NCI-H82 treated with DMSO at 0.1 percent for 48 hours (cell line): Measurements from ENCODE around the gene PPAT.
A peak's percentile ranks its signal among the peaks of the same experiment; 100 is the strongest.
"Not testable (repeated sequence)": the region's sequence is repeated elsewhere in the genome, so short reads cannot be mapped to it uniquely, and the experiment has no call there.

Experiments used
- DNase-seq: peaks from one replicate; lab custom pipeline; 2025; ENCODE audit not compliant: unreplicated experiment; lab: John Stamatoyannopoulos, UW

Gene PPAT

GRCh38 chr4:56435140-56435926 lies at the start of gene PPAT:
PPAT (minus strand) TSS chr4:56435615; CDS start chr4:56435477, 138 bp downstream.
- DNase-seq: peak; percentile 89

DNA sequence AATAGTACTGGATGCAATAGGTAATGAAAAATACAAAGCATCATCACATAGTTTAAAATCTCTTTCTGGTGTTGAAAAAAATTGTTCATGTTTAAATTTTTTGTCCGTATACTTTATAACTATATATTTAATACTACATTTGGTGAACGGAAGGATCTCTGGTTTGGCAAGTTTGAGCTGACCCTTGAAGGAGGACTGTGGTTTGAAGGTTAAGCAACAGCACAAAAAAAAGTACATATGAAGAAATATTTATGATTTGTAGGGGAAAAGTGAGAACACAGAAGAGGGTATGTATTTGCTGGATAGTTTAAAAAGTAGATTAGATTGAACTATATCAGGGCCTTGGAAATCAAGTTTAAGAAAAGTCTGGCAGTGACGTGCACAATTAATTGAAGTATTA lies 45.3 kb upstream of the PPAT start:
- DNase-seq: no peak

GRCh38 chr4:56477192-56477702 lies 41.8 kb upstream of the PPAT start:
- DNase-seq: no peak

GRCh38 chr4:56475917-56476316 lies 40.5 kb upstream of the PPAT start:
- no peak for DNase-seq

DNA sequence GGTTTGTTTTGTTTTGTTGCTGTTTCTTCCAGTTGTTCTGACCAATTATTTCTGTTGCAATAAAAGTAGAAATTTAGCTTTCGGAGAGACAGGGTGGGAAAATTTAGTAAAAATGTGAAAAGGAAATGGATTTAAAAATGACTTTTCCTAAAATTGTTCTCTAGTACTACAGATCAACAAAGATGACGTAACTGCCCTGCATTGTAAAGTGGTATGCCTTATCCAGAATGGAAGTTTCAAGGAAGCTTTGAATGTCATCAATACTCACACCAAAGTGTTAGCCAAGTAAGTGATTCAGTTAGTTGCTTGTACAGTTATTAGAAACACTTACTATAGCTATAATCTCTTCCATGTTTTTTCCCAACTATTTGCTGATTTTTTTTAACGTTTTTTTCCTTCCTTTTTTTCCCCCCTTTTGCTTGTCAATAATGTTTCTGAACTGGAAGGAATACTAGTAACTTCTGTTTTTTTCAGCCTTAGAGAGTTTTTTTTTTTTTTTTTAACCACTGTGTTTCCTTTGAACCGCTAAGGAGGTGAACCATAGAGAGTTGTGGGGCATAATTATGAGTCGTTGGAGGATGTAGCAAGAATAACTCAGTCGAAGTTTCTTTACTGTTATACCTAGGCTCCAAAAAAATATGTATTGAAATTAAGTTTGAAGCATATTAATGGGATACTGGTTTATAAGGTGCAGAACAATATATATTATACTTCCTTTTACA lies 34.2 kb upstream of the PPAT start:
- DNase-seq: no peak

DNA sequence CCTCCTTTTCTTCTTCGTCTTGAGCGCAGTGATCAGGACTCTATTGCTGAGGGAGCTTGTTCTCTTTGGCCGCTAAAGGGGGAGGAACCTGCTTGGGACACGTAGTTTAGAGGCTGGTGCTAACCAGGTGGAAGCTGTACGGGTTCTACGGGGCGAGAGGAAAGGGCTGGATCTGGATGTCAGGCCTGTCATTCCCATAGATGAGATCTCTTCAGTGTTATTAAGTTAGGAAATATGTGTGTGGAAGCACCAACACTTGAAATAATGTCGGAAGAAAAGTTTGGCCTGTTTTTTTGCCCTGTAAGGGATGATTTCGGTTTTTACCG lies 32.6 kb upstream of the PPAT start:
- DNase-seq: no peak

DNA sequence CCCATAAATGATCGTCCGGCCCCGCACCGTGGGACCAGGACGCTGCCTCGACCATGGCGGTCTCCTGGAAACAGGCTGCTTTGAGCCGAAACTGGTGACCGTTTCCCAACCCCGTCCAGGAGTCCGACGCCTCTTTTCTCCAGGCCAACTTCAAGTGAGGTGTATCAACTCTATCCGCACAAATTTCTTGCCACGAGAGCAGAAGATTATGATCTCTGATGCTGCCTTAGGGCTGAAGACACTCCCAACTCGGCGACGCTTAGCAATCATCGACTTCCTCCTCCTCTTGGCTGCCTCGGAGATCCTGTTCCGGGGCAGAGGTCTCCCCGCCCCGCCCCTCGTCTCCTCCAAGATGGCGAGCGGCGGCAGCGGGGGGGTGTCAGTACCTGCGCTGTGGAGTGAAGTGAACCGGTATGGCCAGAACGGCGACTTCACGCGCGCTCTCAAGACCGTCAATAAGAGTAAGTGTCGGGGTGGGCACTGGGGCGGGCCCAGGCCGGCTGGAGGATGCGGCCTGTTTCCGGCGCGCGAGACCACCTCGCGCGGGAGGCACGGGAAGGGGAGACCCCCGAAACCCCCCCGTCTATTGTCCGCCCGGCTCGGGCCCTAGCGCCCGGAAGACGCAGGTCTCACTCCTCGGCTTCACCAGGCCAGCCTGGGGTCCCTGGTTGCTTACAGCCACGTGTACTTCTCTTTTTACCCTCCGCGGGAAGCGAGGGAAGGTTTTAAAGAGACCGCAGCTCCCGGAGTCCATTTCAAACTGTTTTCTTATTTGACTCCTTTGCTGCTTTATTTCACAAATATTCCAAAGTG lies 32.1 kb upstream of the PPAT start, which contains the start of gene SRP72:
SRP72 (plus strand) TSS at position 334 of the 813 bp plus-strand sequence; CDS start at position 353, 19 bp downstream.
- DNase-seq: peak; percentile 58

GRCh38 chr4:56466910-56467283 lies 31.5 kb upstream of the PPAT start:
- no peak for DNase-seq

GRCh38 chr4:56466296-56466761 lies 30.9 kb upstream of the PPAT start:
- not testable (repeated sequence) for DNase-seq

- no peak for DNase-seq
These were observed 30.3 kb upstream of the PPAT start for GRCh38 chr4:56465599-56466295.

GRCh38 chr4:56464581-56464980 lies 29.2 kb upstream of the PPAT start:
- DNase-seq: no peak

DNA sequence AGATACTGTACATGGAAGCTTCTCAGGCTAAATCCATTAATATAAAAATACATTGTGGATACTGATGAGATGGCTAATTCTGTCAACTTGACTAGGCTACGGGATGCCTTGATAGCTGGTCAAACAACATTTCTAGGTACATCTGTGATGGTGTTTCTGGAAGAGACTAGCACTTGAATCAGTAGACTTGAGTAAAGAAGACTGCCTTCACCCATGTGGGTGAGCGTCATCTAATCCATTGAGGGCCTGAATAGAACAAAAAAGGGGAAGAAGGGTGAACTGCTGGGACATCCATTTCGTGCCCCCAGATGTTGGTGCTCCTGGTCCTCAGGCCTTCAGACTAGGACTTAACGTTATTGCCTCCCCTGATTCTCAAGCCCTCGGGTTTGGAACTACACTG lies 28.3 kb upstream of the PPAT start:
- DNase-seq: no peak

- no peak for DNase-seq
These were observed 26.7 kb upstream of the PPAT start for GRCh38 chr4:56462157-56462556.

DNA sequence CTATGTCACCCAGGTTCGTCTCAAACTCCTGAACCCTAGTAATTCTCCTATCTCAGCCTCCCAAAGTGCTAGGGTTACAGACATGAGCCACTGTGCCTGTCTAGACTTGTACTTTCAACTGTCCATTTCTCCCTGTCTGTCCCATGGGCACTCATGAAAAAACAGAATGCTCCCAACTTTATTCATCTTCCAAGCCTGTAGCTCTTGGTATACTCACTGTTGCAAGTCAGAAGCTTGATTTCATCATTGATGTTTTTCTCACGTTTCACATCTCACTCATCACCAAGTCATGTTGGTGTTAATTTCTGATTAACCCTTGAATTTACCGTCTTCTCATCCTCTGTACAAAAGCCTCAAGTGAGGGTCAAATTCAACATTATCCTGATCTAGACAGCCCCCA lies 24.7 kb upstream of the PPAT start:
- DNase-seq: no peak

GRCh38 chr4:56450342-56450741 lies 14.9 kb upstream of the PPAT start:
- DNase-seq: no peak

GRCh38 chr4:56449475-56449874 lies 14.1 kb upstream of the PPAT start:
- not testable (repeated sequence) for DNase-seq

GRCh38 chr4:56448301-56448700 lies 12.9 kb upstream of the PPAT start:
- no peak for DNase-seq

DNA sequence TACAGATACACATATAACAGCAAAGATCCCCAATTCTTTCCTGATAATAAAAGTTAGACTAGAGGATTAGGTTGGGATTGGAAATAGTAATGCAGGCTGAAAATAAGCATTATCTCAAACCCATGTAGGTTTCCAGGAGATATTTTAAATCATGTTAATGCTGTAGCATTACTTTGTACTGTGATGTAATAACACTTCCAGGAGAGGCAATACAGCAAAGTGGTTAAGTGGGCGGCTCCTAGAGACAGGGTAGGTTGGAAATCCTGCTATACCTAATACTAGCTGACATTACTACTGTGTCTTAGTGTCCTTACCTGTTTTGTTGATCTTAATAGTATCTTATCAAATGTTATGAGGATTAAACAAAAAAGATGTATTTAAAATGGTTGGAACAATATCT lies 10.3 kb upstream of the PPAT start:
- DNase-seq: no peak

DNA sequence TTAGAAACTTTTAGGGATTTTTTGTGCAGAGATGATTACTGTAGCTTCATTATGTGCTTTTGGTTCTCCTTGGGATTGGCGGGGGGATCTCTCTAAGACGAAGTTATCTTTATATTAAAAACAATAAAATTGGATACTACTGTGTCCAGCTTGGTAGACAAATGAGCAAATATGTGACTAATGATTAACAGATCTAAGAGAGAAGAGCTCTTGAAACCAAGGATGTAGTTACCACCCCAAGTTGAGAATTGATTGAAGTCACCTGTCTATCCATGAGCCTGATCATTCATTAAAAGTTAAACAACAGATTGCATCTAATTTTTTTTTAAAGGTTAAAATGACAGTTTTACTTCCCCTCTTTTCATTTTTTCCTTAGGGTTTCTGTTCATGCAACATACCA lies 9.3 kb upstream of the PPAT start:
- no peak for DNase-seq

DNA sequence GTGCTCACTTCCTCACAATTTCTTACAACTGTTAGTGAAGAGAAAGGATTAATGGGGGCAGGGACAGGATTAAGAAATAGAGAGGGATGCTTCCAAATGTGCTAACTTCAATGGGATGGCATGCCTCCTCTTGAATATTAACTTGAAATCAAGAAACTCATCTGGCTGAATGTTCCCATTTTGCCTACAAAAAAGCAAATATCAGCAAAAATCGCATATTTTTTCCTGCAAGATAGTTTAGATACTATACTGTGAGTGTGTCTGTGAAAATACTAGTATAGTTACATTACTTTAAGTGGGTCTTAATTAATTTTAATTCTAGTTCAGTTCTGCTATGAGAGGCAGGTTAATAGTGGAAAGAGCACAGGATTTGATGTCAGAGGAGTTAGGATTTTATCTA lies 5.6 kb upstream of the PPAT start:
- no peak for DNase-seq

DNA sequence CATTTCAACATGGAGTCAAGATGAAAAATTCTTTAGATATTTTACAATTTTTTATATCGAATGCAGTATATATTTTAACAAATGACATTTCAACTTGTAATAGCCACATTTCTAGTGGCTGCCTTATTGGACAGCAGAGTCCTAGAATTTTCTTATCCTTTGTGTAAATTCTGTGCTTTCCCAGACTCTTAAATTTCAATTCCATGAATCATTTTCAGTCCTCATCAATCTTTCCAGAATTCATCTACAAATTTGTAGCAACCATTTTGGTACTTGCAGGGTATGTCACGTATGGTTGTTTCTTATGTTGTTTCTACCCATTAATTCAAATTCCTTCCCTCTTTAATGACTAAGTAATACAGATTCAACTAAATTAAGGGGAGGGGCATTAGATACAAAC lies 3.4 kb upstream of the PPAT start:
- no peak for DNase-seq
